ENCODE results near the gene UMOD.

DNA sequence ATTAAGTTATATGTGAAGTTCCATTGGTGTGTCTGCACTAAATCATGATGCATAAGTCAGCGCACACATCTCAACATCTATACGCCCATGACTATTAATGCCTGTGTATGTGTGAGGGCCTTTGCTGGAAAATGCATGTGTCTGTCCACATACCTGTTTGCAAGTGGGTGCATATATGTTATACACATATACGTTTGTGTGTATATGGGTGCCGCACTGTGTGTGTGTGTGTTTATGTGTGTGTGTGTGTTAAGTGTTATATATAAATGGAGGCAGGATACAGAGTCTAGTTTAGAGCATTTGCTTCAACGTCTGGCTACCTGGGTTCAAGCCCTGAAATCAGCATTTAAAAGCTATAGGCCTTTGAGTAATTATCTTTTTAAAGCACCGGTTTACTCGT, 44.7 kb downstream of the UMOD start:
- TF ChIP-seq, protein P1, sequence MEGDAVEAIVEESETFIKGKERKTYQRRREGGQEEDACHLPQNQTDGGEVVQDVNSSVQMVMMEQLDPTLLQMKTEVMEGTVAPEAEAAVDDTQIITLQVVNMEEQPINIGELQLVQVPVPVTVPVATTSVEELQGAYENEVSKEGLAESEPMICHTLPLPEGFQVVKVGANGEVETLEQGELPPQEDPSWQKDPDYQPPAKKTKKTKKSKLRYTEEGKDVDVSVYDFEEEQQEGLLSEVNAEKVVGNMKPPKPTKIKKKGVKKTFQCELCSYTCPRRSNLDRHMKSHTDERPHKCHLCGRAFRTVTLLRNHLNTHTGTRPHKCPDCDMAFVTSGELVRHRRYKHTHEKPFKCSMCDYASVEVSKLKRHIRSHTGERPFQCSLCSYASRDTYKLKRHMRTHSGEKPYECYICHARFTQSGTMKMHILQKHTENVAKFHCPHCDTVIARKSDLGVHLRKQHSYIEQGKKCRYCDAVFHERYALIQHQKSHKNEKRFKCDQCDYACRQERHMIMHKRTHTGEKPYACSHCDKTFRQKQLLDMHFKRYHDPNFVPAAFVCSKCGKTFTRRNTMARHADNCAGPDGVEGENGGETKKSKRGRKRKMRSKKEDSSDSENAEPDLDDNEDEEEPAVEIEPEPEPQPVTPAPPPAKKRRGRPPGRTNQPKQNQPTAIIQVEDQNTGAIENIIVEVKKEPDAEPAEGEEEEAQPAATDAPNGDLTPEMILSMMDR (IDR thresholded peaks at IDR 0.05; ENCODE audit: low read length): no peak
- TF ChIP-seq EZH2 (IDR thresholded peaks at IDR 0.05; ENCODE audit: borderline replicate concordance, low read length): no peak

Data from OCI-LY1 (cell line).